Fibroblast of skin of left biceps (primary cell): ENCODE results near the gene TIMP2.
"Not testable (repeated sequence)": the region's sequence is repeated elsewhere in the genome, so short reads cannot be mapped to it uniquely, and the experiment has no call there.

Source experiments
- DNase-seq, 2 experiments: peaks; one replicate each; pipeline ENCODE4 v3.0.0-alpha.2; 2013; ENCODE audit warnings: low read depth in 2 of 2

Gene TIMP2

GRCh38 chr17:78925234-78925633 lies at the start of gene TIMP2:
Gene TIMP2 (minus strand): TSS chr17:78925387. CDS start chr17:78925088, 299 bp downstream.
- DNase-seq = peak; percentile 61 to 66

- DNase-seq = no peak
Measured at GRCh38 chr17:78973792-78974520, 48.8 kb upstream of the TIMP2 start.

GRCh38 chr17:78973196-78973595 lies 48.0 kb upstream of the TIMP2 start:
- no peak for DNase-seq

GRCh38 chr17:78972507-78973105 lies 47.4 kb upstream of the TIMP2 start:
- DNase-seq = no peak

- no peak for DNase-seq
Measured at GRCh38 chr17:78971756-78972506, 46.7 kb upstream of the TIMP2 start.

- peak; percentile 34 to 36 for DNase-seq
Measured at GRCh38 chr17:78970834-78971755, 45.9 kb upstream of the TIMP2 start.

GRCh38 chr17:78969865-78970264 lies 44.7 kb upstream of the TIMP2 start:
- DNase-seq = no peak

- DNase-seq = no peak
Measured at GRCh38 chr17:78967782-78968362, 42.7 kb upstream of the TIMP2 start.

GRCh38 chr17:78966910-78967600 lies 41.9 kb upstream of the TIMP2 start:
- no peak for DNase-seq

GRCh38 chr17:78966123-78966813 lies 41.1 kb upstream of the TIMP2 start:
- no peak for DNase-seq

- DNase-seq = no peak
Measured at GRCh38 chr17:78965491-78965924, 40.3 kb upstream of the TIMP2 start.

GRCh38 chr17:78963378-78963777 lies 38.2 kb upstream of the TIMP2 start:
- DNase-seq = no peak

- not testable (repeated sequence) for DNase-seq
Measured at GRCh38 chr17:78962984-78963348, 37.8 kb upstream of the TIMP2 start.

GRCh38 chr17:78962345-78962983 lies 37.3 kb upstream of the TIMP2 start:
- DNase-seq = no peak

- DNase-seq = no peak
Measured at GRCh38 chr17:78961571-78961970, 36.4 kb upstream of the TIMP2 start.

GRCh38 chr17:78960928-78961327 lies 35.7 kb upstream of the TIMP2 start:
- DNase-seq = no peak

- DNase-seq = no peak
Measured at GRCh38 chr17:78959803-78960202, 34.6 kb upstream of the TIMP2 start.

- DNase-seq = no peak
Measured at GRCh38 chr17:78958641-78959127, 33.5 kb upstream of the TIMP2 start.

- DNase-seq = peak; percentile 38 to 46
Measured at GRCh38 chr17:78957128-78957527, 31.9 kb upstream of the TIMP2 start.
